ENCODE data around the gene MT1G. TPM values are rescaled to one million over a fixed set of nuclear protein-coding genes. Genes with fewer than 3 reads are reported as not detected.

The MT1G gene
- total RNA-seq, 1 experiment from 2014 or later: 23.4 TPM

- DNase-seq: no peak
- Histone ChIP-seq H4K91ac (ENCODE audit: insufficient read length, low read depth, low read length) (no peak overlapping the region), H2BK12ac (ENCODE audit: insufficient read length, low read depth, low read length) (no peak overlapping the region), H3K14ac (ENCODE audit: insufficient read depth, low read length) (no peak overlapping the region), H3K18ac (ENCODE audit: insufficient read length, low read depth, low read length) (no peak overlapping the region), H3K23me2 (ENCODE audit: insufficient read length, low read depth, low read length, poor library complexity, severe bottlenecking) (peaks cover 8% of the 10 kb centered on the region), H3K4me1 (ENCODE audit: insufficient read depth, low read length) (no peaks in the 10 kb centered on the region; the same call in 1 of the 2 replicates), H3K56ac (ENCODE audit: insufficient read length, low read depth, low read length) (no peak overlapping the region), H2BK15ac (ENCODE audit: low read depth, low read length) (no peak overlapping the region), H4K5ac (ENCODE audit: insufficient read length, low read depth, low read length) (no peak overlapping the region), H2AK5ac (ENCODE audit: insufficient read length, low read length) (no peak overlapping the region), H3K23ac (ENCODE audit: insufficient read length, low read depth, low read length) (no peak overlapping the region), H3K27ac (ENCODE audit: insufficient read length, low read depth, low read length) (no peak overlapping the region), H3K27me3 (ENCODE audit: insufficient read depth, low read length) (peaks cover 44% of the 10 kb centered on the region; the same call in 1 of the 2 replicates), H2BK5ac (ENCODE audit: insufficient read length, low read length) (no peak overlapping the region), H3K4me2 (ENCODE audit: insufficient read depth, insufficient read length, low read length) (no peak overlapping the region), H3K4ac (ENCODE audit: low read depth, low read length) (no peak overlapping the region), H3K9ac (ENCODE audit: extremely low read depth, insufficient read length, low read length) (no peak overlapping the region), H2BK120ac (ENCODE audit: low read depth, low read length, poor library complexity, severe bottlenecking) (no peak overlapping the region), H2BK20ac (ENCODE audit: low read depth, low read length, poor library complexity, severe bottlenecking) (no peak overlapping the region), H3K9me3 (ENCODE audit: control insufficient read depth, low read depth, low read length) (peaks cover under 1% of the 10 kb centered on the region), H3T11ph (ENCODE audit: low read length) (no peak overlapping the region), H3K79me1 (ENCODE audit: insufficient read depth, low read depth, low read length, poor library complexity, severe bottlenecking) (no peaks in the 10 kb centered on the region), H3K79me2 (ENCODE audit: insufficient read depth, low read length) (no peaks in the 10 kb centered on the region), H4K20me1 (ENCODE audit: control insufficient read depth, insufficient read depth, insufficient read length) (no peaks in the 10 kb centered on the region), H4K8ac (replicated peaks; ENCODE audit: insufficient read length, low read depth, low read length) (no peak overlapping the region), H2AFZ (ENCODE audit: low read length) (no peak overlapping the region)
- no CpG with 5 or more reads among the region's 6 CpGs for WGBS (ENCODE audit: extremely low coverage, insufficient read length, low lambda C conversion rate)
- TF ChIP-seq CTCF (conservative IDR thresholded peaks at IDR 0.05): no peak
- no peak overlapping the region for H3K27ac Mint-ChIP-seq
- H3K27me3 Mint-ChIP-seq (ENCODE audit: low read depth): peaks cover 89% of the 10 kb centered on the region
- peaks cover under 1 to 9% of the 10 kb centered on the region in 2 experiments; a peak in 3 of 5 replicates for H3K9me3 Mint-ChIP-seq
- peak overlapping the region; percentile 72 to 89; a peak in 3 of 5 replicates for H3K4me3 Mint-ChIP-seq
- H3K4me1 Mint-ChIP-seq: peaks cover 47 to 61% of the 10 kb centered on the region in 2 experiments
- peaks cover 3 to 5% (median 3%) of the 10 kb centered on the region in 3 experiments for H3K36me3 Mint-ChIP-seq (ENCODE audit: insufficient read depth in 1 of 3, low read depth in 3 of 3)
Measured at GRCh38 chr16:56618138-56618537, 49.7 kb downstream of the MT1G start.

Measured in H9 (cell line).